Panc1 (cell line): Measurements from ENCODE around the gene EMP2. TPM values are rescaled to one million over a fixed set of nuclear protein-coding genes. Genes with fewer than 3 reads are reported as not detected.

Source experiments
- ATAC-seq: fragments of 200-7000 bp; cut with Tn5 transposase; 2 replicates; pipeline ENCODE4 v1.9.1; 2020; ENCODE audit warnings: mild to moderate bottlenecking, moderate library complexity
- BruUV-seq: library from RNA; stranded (reverse); fragments of 400-500 nt; replicated peaks from 2 replicates; lab custom pipeline; 2021; lab: Mats Ljungman, UMichigan
- CTCF ChIA-PET: fragments of 300-600 bp; sonication (Branson Sonifier 250); formaldehyde crosslinking; loops from one replicate; lab custom pipeline; 2022; ENCODE audit warnings: antibody characterized with exemption; lab: Charles Lee
- POLR2A ChIA-PET: fragments of 300-600 bp; sonication (Branson Sonifier 250); formaldehyde crosslinking; loops from one replicate; lab custom pipeline; 2022; ENCODE audit warnings: antibody characterized with exemption; lab: Charles Lee
- DNase-seq: peaks from one replicate; pipeline ENCODE4 v3.0.0-alpha.2; 2010; ENCODE audit warnings: low read depth, low spot score
- H3K27ac ChIP-seq: 2 replicates; pipeline ENCODE4 v1.5.1; 2011; ENCODE audit warnings: mild to moderate bottlenecking, low read length, inconsistent platforms
- H3K27me3 ChIP-seq: fragments of 200-500 bp; sonication (Bioruptor generic); 2 replicates; pipeline ENCODE4 v1.6.0; 2014; ENCODE audit warnings: low read length, inconsistent platforms; ENCODE audit not compliant: control insufficient read depth, insufficient read depth
- H3K36me3 ChIP-seq: fragments of 200-500 bp; sonication (Bioruptor generic); 2 replicates; pipeline ENCODE4 v1.5.1; 2014; ENCODE audit warnings: inconsistent platforms, mild to moderate bottlenecking, low read length, moderate library complexity; ENCODE audit not compliant: control insufficient read depth, insufficient read depth
- H3K4me1 ChIP-seq: 2 replicates; pipeline ENCODE4 v1.5.1; 2011; ENCODE audit warnings: inconsistent platforms, mild to moderate bottlenecking, low read length, moderate library complexity; ENCODE audit not compliant: control insufficient read depth, insufficient read depth
- H3K4me3 ChIP-seq, 2 experiments: 2 replicates each; pipeline ENCODE4 v1.5.1; 2011 to 2012; ENCODE audit warnings: low read depth in 2 of 2, low read length in 2 of 2, mild to moderate bottlenecking in 2 of 2, inconsistent platforms in 1 of 2, moderate library complexity in 1 of 2
- H3K9me3 ChIP-seq: fragments of 200-500 bp; sonication (Bioruptor generic); 2 replicates; pipeline ENCODE4 v1.5.1; 2014; ENCODE audit warnings: low read depth, mild to moderate bottlenecking, inconsistent platforms, low read length, moderate library complexity; ENCODE audit not compliant: control insufficient read depth, insufficient read depth
- CTCF ChIP-seq: fragments of 450-650 bp; IDR thresholded peaks from 2 replicates; pipeline ENCODE4 v1.5.1; 2017; ENCODE audit warnings: mild to moderate bottlenecking
- POLR2AphosphoS5 ChIP-seq: IDR thresholded peaks from 2 replicates; pipeline ENCODE4 v1.6.1; 2012; ENCODE audit warnings: mild to moderate bottlenecking, low read depth, low read length, moderate library complexity
- REST ChIP-seq, 2 experiments: IDR thresholded peaks; 2 replicates each; pipeline ENCODE4 v1.6.1; 2011 to 2012; ENCODE audit warnings: low read depth in 2 of 2, control low read depth in 1 of 2, low read length in 1 of 2, mild to moderate bottlenecking in 1 of 2, moderate library complexity in 1 of 2; ENCODE audit not compliant: insufficient read depth in 1 of 2
- SIN3A ChIP-seq: IDR thresholded peaks from 2 replicates; pipeline ENCODE4 v1.6.1; 2012; ENCODE audit warnings: low read depth, mild to moderate bottlenecking, low read length, moderate library complexity, borderline replicate concordance; ENCODE audit not compliant: insufficient read depth
- TCF7L2 ChIP-seq: IDR thresholded peaks from 2 replicates; pipeline ENCODE4 v1.6.1; 2011; ENCODE audit warnings: mild to moderate bottlenecking, low read depth, low read length, inconsistent platforms
- in situ Hi-C: cut with HindIII; loops from 2 replicates; pipeline ENCODE4 v1.10.0; 2016; ENCODE audit warnings: low sequenced_read_pairs, low pct_unique_long_range_greater_than_20kb
- intact Hi-C: fragments of 100-400 bp; cut with micrococcal nuclease; formaldehyde crosslinking; loops from one replicate; pipeline ENCODE4 v1.10.0; 2022; ENCODE audit not compliant: unreplicated experiment
- total RNA-seq: library from RNA; stranded (reverse); gene quantifications from one replicate; pipeline ENCODE4 v1.2.1, GENCODE V29; 2021; ENCODE audit not compliant: unreplicated experiment

The EMP2 gene
- total RNA-seq, 1 experiment from 2014 or later = 13.8 TPM

- Histone ChIP-seq H3K4me1 (no peaks in the 10 kb centered on the region), H3K9me3 (no peaks in the 10 kb centered on the region), H3K27ac (no peak overlapping the region), H3K36me3 (no peaks in the 10 kb centered on the region), H3K27me3 (no peaks in the 10 kb centered on the region), H3K4me3 (no peak overlapping the region)
- POLR2A ChIA-PET = interaction anchor here (0.6 to 0.7 kb wide), 2 partner anchors 207 to 214 kb away, joined by 4 to 9 read pairs; no protein-coding TSS in a partner anchor
- no peak for DNase-seq
- in situ Hi-C loops = no loop called here
- TF ChIP-seq TCF7L2 (no peak), REST (IDR thresholded peaks at IDR 0.05; ENCODE audit: insufficient read depth in 1 of 2, low read depth in 2 of 2, low read length in 1 of 2) (no peak), SIN3A (no peak), POLR2AphosphoS5 (no peak), CTCF (no peak)
- intact Hi-C loops = no loop called here
- CTCF ChIA-PET = no interaction called here
- BruUV-seq = no TSS peak
- no peak for ATAC-seq
Measured at GRCh38 chr16:10518479-10519041, 61.8 kb downstream of the EMP2 start.

- CTCF ChIA-PET = no interaction called here
- POLR2A ChIA-PET = interaction anchor here (0.6 kb wide), 1 partner anchor 214 kb away, joined by 9 read pairs; no protein-coding TSS in a partner anchor
- Histone ChIP-seq H3K4me1 (no peaks in the 10 kb centered on the region), H3K27me3 (no peaks in the 10 kb centered on the region), H3K27ac (no peak overlapping the region), H3K4me3 (no peak overlapping the region), H3K36me3 (no peaks in the 10 kb centered on the region), H3K9me3 (no peaks in the 10 kb centered on the region)
- no TSS peak for BruUV-seq
- TF ChIP-seq TCF7L2 = no peak
- no peak for ATAC-seq
- intact Hi-C loops = no loop called here
- in situ Hi-C loops = no loop called here
- no peak for DNase-seq
Measured at GRCh38 chr16:10517868-10518267, 62.5 kb downstream of the EMP2 start.
